NCI-H2196 (cell line): ENCODE data around the gene RFFL.

ENCODE experiments used
- DNase-seq: peaks from one replicate; lab custom pipeline; 2025; ENCODE audit not compliant: unreplicated experiment; lab: John Stamatoyannopoulos, UW

Gene RFFL

GRCh38 chr17:35082073-35082657 lies 18.7 kb upstream of the RFFL start:
- peak; percentile 57 for DNase-seq

GRCh38 chr17:35081638-35082037 lies 18.1 kb upstream of the RFFL start:
- no peak for DNase-seq

GRCh38 chr17:35080536-35080935 lies 17.0 kb upstream of the RFFL start:
- DNase-seq = no peak

- no peak for DNase-seq
Observed at GRCh38 chr17:35079547-35080423, 16.3 kb upstream of the RFFL start.

- DNase-seq = no peak
Observed at GRCh38 chr17:35076874-35077273, 13.4 kb upstream of the RFFL start.

- DNase-seq = no peak
Observed at GRCh38 chr17:35074711-35075707, 11.5 kb upstream of the RFFL start.

GRCh38 chr17:35073991-35074627 lies 10.6 kb upstream of the RFFL start:
- no peak for DNase-seq

GRCh38 chr17:35073183-35073790 lies 9.8 kb upstream of the RFFL start:
- DNase-seq = no peak

GRCh38 chr17:35069311-35069710 lies 5.8 kb upstream of the RFFL start:
- no peak for DNase-seq

GRCh38 chr17:35068249-35068648 lies 4.7 kb upstream of the RFFL start:
- no peak for DNase-seq

GRCh38 chr17:35065880-35066279 lies 2.4 kb upstream of the RFFL start:
- no peak for DNase-seq

- no peak for DNase-seq
Observed at GRCh38 chr17:35064516-35065215, 1.2 kb upstream of the RFFL start.

GRCh38 chr17:35062308-35062707 lies 1.2 kb downstream of the RFFL start:
- DNase-seq = no peak

GRCh38 chr17:35057332-35057915 lies 6.1 kb downstream of the RFFL start:
- DNase-seq = no peak

- DNase-seq = no peak
Observed at GRCh38 chr17:35056013-35056412, 7.5 kb downstream of the RFFL start.

- no peak for DNase-seq
Observed at GRCh38 chr17:35053204-35053603, 10.3 kb downstream of the RFFL start.

GRCh38 chr17:35052780-35053179 lies 10.7 kb downstream of the RFFL start:
- DNase-seq = no peak

GRCh38 chr17:35052241-35052610 lies 11.3 kb downstream of the RFFL start:
- no peak for DNase-seq

- DNase-seq = no peak
Observed at GRCh38 chr17:35051579-35052240, 11.8 kb downstream of the RFFL start.
